Keratinocyte (primary cell): ENCODE measurements around the gene RPL35A.

Experiments used
- EZH2 ChIP-seq: IDR thresholded peaks from one replicate; pipeline ENCODE4 v1.6.1; 2012; ENCODE audit warnings: inconsistent platforms, mild to moderate bottlenecking, low read length, moderate library complexity
- TF ChIP-seq, protein P1 (sequence below), 3 experiments: IDR thresholded peaks in 1 of 3; conservative IDR thresholded peaks in 1 of 3; optimal IDR thresholded peaks in 1 of 3; 2 replicates in 2 of 3; 3 replicates in 1 of 3; pipeline versions ENCODE3 to v1.5.1; 2011; ENCODE audit warnings: low read length in 3 of 3, mild to moderate bottlenecking in 3 of 3, moderate library complexity in 2 of 3, control low read depth in 1 of 3, inconsistent platforms in 1 of 3; ENCODE audit not compliant: insufficient read depth in 2 of 3; ENCODE audit errors: extremely low read depth in 1 of 3

DNA sequence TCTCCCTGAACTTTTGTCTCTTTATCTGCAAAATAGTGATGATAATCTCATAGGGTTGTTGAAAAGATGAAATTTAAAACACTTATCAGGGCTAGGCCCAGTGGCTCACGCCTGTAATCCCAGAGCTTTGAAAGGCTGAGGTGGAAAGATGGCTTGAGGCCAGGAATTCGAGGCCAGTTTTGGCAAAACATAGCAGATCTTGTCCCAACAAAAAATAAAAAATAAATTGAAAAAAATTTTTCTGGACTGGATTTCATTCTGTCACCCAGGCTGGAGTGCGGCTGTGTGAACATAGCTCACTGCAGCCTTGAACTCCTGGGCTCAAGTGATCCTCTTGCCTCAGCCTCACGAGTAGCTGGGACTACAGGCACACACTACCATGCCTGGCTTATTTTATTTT lies 39.7 kb downstream of the RPL35A start:
- no peak for TF ChIP-seq EZH2
- TF ChIP-seq, protein P1, sequence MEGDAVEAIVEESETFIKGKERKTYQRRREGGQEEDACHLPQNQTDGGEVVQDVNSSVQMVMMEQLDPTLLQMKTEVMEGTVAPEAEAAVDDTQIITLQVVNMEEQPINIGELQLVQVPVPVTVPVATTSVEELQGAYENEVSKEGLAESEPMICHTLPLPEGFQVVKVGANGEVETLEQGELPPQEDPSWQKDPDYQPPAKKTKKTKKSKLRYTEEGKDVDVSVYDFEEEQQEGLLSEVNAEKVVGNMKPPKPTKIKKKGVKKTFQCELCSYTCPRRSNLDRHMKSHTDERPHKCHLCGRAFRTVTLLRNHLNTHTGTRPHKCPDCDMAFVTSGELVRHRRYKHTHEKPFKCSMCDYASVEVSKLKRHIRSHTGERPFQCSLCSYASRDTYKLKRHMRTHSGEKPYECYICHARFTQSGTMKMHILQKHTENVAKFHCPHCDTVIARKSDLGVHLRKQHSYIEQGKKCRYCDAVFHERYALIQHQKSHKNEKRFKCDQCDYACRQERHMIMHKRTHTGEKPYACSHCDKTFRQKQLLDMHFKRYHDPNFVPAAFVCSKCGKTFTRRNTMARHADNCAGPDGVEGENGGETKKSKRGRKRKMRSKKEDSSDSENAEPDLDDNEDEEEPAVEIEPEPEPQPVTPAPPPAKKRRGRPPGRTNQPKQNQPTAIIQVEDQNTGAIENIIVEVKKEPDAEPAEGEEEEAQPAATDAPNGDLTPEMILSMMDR (optimal IDR thresholded peaks at IDR 0.05 in 1 of 3, IDR thresholded peaks at IDR 0.05 in 1 of 3, conservative IDR thresholded peaks at IDR 0.05 in 1 of 3; ENCODE audit: extremely low read depth in 1 of 3, insufficient read depth in 2 of 3, low read length in 3 of 3), result no peak
